NOMO-1 (cell line): ENCODE data around the gene INPP5A.
"Not testable (repeated sequence)": the region's sequence is repeated elsewhere in the genome, so short reads cannot be mapped to it uniquely, and the experiment has no call there.

ENCODE experiments used
- DNase-seq, 2 experiments: peaks; one replicate each; lab custom pipeline; 2025; ENCODE audit not compliant: unreplicated experiment in 2 of 2; lab: John Stamatoyannopoulos, UW

The INPP5A gene

GRCh38 chr10:132537684-132538001 is at the start of gene INPP5A:
TSS of gene INPP5A (plus strand) at chr10:132537787. CDS start at chr10:132538097, 310 bp downstream.
- no peak for DNase-seq

DNA sequence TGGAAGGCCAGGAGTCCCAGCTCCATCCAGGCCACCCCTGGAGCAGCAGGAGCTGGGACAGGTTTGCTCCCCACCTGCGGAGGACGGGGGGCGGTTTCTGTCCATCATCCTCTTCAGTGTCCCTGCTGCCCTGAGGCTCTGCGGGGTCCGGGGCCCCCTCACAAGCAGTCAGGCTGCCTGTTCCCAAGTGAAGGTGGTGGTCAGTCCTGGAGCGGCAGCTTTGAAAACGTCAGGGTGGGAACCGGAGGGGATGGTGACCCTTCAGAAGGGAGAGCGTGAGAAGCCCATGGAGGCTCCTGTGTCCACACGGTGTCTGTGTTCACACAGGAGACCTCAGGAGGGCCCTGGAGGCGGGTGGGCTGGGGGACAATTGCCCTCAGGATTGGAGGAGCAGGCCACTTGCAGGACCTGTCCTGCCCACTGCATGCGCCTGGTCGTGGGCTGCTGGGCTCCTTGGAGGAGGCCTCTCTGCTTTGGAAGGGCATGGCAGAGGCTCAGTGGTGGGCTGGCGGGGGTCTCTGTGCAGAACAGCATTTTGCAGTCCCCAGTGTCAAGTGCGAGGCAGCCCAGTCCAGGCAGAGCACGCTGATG is 49.3 kb upstream of the INPP5A start:
- DNase-seq, result no peak

GRCh38 chr10:132489053-132489703 is 48.4 kb upstream of the INPP5A start:
- no peak for DNase-seq

- no peak for DNase-seq
Observed at GRCh38 chr10:132489704-132490534, 47.7 kb upstream of the INPP5A start.

DNA sequence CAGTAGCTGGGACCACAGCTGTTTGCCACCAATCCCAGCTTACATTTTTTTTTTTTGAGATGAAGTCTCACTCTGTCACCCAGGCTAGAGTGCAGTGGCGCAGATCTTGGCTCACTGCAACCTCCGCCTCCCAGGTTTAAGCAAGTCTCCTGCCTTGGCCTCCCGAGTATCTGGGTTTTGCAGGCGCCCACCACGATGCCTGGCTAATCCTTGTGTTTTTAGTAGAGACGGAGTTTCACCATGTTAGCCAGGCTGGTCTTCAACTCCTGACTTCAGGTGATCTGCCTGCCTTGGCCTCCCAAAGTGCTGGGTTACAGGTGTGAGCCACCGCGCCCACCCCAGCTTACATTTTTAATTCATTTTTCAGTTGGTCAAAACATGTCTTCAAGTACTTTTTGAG is 46.1 kb upstream of the INPP5A start:
- DNase-seq, result not testable (repeated sequence)

- DNase-seq, result no peak
Observed at GRCh38 chr10:132492323-132493025, 45.1 kb upstream of the INPP5A start.

GRCh38 chr10:132493246-132493755 is 44.3 kb upstream of the INPP5A start:
- DNase-seq, result no peak

- DNase-seq, result no peak
Observed at GRCh38 chr10:132493756-132494290, 43.8 kb upstream of the INPP5A start.

DNA sequence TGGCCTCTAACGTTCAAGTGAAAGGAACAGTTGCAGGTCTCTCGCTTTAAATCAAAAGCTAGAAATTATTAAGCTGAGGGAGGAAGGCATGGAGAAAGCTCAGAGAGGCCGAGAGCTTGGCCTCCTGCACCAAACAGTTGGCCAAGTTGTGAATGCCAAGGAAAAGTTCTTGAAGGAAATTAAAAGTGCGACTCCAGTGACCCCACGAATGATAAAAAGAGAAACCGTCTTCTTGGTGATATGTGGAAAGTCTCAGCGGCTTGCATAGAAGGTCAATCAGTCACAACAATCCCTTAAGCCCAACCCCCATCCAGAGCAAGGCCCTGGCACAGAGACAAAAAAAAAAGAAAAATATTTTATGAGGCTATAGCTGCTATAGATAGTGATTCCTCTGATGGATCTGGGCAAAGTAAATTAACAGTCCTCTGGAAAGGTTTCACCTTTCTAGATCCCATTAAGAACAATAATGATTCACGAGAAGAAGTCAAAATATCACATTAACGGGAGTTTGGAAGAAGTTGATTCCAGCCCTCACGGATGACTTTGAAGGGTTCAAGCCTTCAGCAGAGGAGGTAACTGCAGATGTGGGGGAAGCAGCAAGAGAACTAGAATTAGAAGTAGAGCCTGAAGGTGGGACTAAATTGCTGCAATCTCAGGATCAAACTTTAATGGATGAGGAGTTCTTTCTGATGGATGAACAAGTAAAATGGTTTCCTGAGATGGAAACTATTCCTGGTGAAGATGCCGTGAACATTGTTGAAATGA is 42.5 kb upstream of the INPP5A start:
- no peak for DNase-seq

DNA sequence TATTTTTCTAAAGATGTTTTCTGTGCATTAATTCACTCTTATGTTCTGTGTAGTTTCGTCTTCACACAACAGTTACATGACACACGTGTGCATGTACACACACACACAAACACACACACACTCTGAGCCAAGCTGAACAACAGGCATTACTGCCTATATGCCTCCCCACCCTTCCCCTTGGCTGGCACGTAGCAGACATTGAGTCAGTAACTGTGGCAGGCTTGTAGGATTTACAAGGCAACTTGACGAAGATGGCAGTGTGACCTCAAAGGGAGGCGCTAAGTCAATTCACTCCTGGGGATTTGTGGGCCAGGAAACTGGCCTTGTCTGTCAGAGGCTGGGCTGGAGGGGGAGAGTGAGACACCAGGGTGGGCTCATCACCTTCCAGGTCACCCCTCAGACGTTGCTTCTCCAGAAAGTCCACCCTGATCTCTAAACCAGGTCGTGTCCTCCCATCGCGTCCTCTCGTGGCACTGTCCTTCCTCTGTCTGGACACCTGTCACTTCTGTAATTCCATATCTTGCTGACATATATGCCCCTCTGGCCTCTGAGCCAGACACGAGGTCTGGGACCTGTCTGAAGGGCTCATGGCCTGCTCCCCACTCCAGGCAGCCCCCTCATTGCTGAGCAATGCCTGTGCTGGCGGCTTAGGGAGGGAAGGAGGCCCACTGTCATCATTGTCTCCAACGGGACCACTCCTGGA is 41.1 kb upstream of the INPP5A start:
- no peak for DNase-seq

- DNase-seq, result peak; percentile 76 to 78
Observed at GRCh38 chr10:132497063-132497680, 40.4 kb upstream of the INPP5A start.

GRCh38 chr10:132497861-132498561 is 39.6 kb upstream of the INPP5A start:
- DNase-seq, result no peak

- no peak for DNase-seq
Observed at GRCh38 chr10:132498562-132499366, 38.8 kb upstream of the INPP5A start.

DNA sequence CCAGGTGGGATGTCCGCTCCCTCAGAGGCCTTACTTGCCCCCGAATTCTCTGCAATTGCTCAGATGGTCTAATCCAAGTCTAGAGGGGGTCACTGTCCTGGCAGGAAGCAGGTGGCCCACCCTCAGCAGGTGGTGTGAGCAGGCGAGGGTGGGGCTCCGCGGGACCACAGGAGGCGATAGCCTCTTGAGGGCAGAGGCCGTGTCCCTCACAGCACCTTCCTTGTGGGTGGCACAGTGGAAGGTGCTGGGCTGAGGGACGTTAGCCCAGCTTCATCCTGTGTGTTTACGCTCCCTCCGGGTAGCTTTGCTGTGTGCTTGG is 38.3 kb upstream of the INPP5A start:
- DNase-seq, result no peak

- DNase-seq, result no peak
Observed at GRCh38 chr10:132500781-132501415, 36.7 kb upstream of the INPP5A start.

DNA sequence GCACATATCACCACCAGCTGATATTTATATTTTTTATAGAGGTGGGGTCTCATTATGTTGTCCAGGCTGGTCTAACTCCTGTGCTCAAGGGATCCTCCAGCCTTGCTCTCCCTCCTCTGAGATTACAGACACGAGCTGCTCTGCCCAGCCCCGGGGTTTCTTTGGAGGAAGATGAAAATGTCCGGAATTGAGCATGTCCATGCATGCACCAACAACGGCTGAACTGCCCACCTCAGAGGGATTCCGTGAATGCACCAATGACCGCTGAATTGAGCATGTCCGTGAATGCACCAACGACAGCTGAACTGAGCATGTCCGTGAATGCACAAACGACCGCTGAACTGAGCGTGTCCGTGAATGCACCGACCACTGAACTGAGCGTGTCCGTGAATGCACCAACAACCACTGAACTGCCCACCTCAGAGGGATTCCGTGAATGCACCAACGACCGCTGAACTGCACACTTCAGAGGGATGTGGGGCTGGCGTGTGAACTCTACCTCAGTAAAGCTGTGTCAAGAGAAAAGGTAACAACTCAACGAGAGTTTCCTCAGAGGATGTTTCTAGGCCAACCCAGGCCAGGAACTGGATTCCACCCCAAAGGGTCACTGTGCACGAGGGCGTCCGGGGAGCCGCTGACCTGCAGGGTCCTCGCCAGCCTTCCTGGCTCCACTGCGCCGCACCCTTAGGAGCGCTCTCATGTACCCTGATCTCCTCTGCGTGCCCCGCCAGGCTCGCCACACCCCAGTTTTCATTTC is 34.9 kb upstream of the INPP5A start:
- no peak for DNase-seq
